Peyer's patch (tissue), 4 donors: ENCODE data around the gene DPRX. TPM values are rescaled to one million over a fixed set of nuclear protein-coding genes. Genes with fewer than 3 reads are reported as not detected.

Source experiments
- DNase-seq, 3 donors: peaks; one replicate each; pipeline ENCODE4 v3.0.0-alpha.2; 2017 to 2019
- H3K27ac ChIP-seq, 4 donors: fragments of 200-600 bp; sonication (generic); one replicate each; pipeline ENCODE4 v1.5.1; 2016 to 2019
- H3K27me3 ChIP-seq, 2 donors: fragments of 200-600 bp; sonication (generic); one replicate each; pipeline ENCODE4 v1.5.1; 2019
- H3K36me3 ChIP-seq, 3 donors: fragments of 200-600 bp; sonication (generic); one replicate each; pipeline ENCODE4 v1.5.1; 2016 to 2019
- H3K4me1 ChIP-seq, 4 donors: fragments of 200-600 bp; sonication (generic); one replicate each; pipeline ENCODE4 v1.5.1; 2016 to 2019
- H3K4me3 ChIP-seq, 4 donors: fragments of 200-600 bp; sonication (generic); 1 replicate in 3 of 4; 2 replicates in 1 of 4; pipeline ENCODE4 v1.5.1; 2016 to 2019; ENCODE audit warnings: mild to moderate bottlenecking in 1 of 4
- H3K9me3 ChIP-seq, 4 donors: fragments of 200-600 bp; sonication (generic); one replicate each; pipeline ENCODE4 v1.5.1; 2016 to 2019; ENCODE audit warnings: mild to moderate bottlenecking in 1 of 4
- POLR2A ChIP-seq, 2 donors: fragments of 450-650 bp; IDR thresholded peaks; one replicate each; pipeline ENCODE4 v1.5.1; 2017; ENCODE audit warnings: antibody characterized with exemption in 2 of 2, mild to moderate bottlenecking in 2 of 2, moderate library complexity in 2 of 2
- total RNA-seq, 4 donors: library from RNA; depleted of rRNA; stranded (reverse); fragments of >200 nt; gene quantifications; one replicate each; pipeline ENCODE4 v1.1.0, GENCODE V29; 2016
- TF ChIP-seq, protein P1 (sequence below), 6 experiments: fragments of 450-650 bp in 4 of 6; fragments of 200-600 bp in 2 of 6; sonication (generic) in 1 of 6; IDR thresholded peaks; one replicate each; pipeline ENCODE4 v1.5.1; 2017 to 2019; ENCODE audit warnings: antibody characterized with exemption in 6 of 6, mild to moderate bottlenecking in 3 of 6, moderate library complexity in 1 of 6

Gene DPRX
- total RNA-seq, 4 donors from 2014 or later = not detected

DNA sequence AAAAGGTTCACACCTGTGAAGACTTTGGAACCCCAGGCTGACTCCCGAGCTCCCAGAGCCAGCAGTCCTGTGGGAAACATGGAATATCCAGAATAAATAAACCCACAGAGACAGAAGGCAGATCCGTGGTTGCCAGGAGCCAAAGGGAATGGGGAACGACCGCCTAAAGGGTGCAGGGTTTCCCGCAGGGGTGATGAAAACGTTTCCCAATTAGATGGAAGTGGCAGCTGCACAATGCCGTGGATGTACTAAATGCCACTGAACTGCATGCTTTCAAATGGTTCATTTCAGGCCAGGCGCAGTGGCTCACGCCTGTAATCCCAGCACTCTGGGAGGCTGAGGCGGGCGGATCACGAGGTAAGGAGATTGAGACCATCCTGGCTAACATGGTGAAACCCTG is 23.4 kb upstream of the DPRX start:
- no peaks in the 10 kb centered on the region for H3K4me1 ChIP-seq
- H3K36me3 ChIP-seq = no peaks in the 10 kb centered on the region
- TF ChIP-seq, protein P1, sequence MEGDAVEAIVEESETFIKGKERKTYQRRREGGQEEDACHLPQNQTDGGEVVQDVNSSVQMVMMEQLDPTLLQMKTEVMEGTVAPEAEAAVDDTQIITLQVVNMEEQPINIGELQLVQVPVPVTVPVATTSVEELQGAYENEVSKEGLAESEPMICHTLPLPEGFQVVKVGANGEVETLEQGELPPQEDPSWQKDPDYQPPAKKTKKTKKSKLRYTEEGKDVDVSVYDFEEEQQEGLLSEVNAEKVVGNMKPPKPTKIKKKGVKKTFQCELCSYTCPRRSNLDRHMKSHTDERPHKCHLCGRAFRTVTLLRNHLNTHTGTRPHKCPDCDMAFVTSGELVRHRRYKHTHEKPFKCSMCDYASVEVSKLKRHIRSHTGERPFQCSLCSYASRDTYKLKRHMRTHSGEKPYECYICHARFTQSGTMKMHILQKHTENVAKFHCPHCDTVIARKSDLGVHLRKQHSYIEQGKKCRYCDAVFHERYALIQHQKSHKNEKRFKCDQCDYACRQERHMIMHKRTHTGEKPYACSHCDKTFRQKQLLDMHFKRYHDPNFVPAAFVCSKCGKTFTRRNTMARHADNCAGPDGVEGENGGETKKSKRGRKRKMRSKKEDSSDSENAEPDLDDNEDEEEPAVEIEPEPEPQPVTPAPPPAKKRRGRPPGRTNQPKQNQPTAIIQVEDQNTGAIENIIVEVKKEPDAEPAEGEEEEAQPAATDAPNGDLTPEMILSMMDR (IDR thresholded peaks at IDR 0.05) = no peak
- TF ChIP-seq POLR2A (IDR thresholded peaks at IDR 0.05) = no peak
- no peak for DNase-seq
- H3K27me3 ChIP-seq = no peaks in the 10 kb centered on the region
- H3K4me3 ChIP-seq = no peak overlapping the region
- H3K27ac ChIP-seq = no peak overlapping the region
- H3K9me3 ChIP-seq = no peaks in the 10 kb centered on the region

- TF ChIP-seq, protein P1 (IDR thresholded peaks at IDR 0.05) = no peak
- no peak for TF ChIP-seq POLR2A (IDR thresholded peaks at IDR 0.05)
- Histone ChIP-seq H3K27me3 (no peaks in the 10 kb centered on the region), H3K27ac (no peak overlapping the region), H3K4me1 (no peaks in the 10 kb centered on the region), H3K36me3 (no peaks in the 10 kb centered on the region), H3K9me3 (peaks cover 0 to 2% (median 0%) of the 10 kb centered on the region in 4 donors), H3K4me3 (no peak overlapping the region)
- no peak for DNase-seq
Measured at GRCh38 chr19:53612762-53613526, 18.9 kb upstream of the DPRX start.

DNA sequence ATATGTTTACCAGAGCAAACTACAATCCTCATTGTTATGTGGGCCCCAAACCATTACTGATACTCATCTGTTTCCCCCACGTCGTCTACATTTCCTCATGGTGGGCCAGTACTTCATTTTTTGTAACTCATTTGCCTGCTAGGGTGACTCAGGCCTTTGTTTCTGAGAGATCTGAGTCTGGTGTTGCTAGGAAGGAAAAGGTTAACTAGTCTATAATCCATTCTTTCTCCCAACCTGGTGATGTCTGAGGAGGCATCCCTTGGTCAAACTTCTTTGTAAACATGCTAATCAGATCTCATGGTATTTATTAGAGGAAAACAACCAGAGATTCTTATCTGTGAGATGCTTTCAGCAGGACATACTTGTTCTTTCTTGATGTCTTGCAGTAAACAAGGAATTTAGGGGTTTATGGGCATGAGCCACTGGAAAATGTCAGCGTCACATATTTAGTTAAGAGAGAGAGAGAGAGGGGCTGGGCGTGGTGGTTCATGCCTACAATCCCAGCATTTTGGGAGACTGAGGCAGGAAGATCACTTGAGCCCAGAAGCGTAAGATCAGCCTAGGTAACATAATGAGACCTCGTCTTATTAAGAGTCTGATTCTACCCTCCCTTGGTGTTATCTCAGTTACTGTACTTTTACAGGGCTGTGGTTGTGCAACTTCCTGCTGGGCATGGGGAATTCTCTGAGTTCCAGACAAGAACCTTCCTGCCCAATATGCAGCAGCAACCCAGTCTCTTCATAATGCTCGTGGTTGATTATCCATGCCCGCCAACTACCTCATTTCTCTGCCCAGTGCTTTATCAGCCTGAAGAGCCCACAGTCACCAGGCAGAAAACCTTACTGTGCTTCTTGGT is 9.7 kb upstream of the DPRX start:
- TF ChIP-seq POLR2A (IDR thresholded peaks at IDR 0.05) = no peak
- TF ChIP-seq, protein P1 (IDR thresholded peaks at IDR 0.05) = no peak
- no peak overlapping the region for H3K27ac ChIP-seq
- no peaks in the 10 kb centered on the region for H3K9me3 ChIP-seq
- no peaks in the 10 kb centered on the region for H3K4me1 ChIP-seq
- no peak for DNase-seq
- H3K4me3 ChIP-seq = no peak overlapping the region
- no peaks in the 10 kb centered on the region for H3K27me3 ChIP-seq
- no peaks in the 10 kb centered on the region for H3K36me3 ChIP-seq

DNA sequence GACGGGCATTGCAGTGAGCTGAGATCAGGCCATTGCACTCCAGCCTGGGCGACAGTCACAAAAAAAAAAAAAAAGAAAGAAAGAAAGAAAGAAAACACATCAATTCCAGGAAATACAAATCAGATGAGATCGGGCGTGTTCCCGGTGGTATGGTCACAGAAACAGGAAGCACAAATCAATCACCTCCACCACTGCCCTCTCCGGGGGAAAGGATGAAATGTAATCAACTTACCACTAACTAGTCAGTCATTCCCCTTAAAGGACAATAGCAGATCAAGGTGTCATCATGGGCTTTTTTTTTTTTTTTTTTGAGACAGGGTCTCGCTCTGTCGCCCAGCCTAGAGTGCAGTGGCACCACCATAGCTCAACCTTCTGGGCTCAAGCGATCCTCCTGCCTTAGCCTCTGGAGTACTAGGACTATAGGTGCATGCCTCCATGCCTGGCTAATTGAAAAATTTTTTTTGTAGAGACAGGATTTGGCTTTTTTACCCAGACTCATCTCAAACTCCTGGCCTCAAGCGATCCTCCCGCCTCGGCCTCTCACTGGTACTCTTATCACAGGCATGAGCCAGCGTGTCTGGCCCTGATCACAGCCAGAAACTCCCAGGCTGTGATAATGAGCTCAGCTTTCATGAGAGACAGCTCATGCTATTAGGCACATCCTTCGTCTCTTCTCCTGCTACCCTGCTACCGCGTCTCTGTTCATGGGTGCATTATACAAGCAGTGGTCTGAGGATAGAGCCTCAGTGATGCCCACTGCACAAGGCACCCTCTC is 6.8 kb upstream of the DPRX start:
- Histone ChIP-seq H3K4me3 (no peak overlapping the region), H3K9me3 (peaks cover 0 to 3% (median 0%) of the 10 kb centered on the region in 4 donors), H3K27ac (no peak overlapping the region), H3K4me1 (no peaks in the 10 kb centered on the region), H3K27me3 (no peaks in the 10 kb centered on the region), H3K36me3 (no peaks in the 10 kb centered on the region)
- no peak for TF ChIP-seq POLR2A (IDR thresholded peaks at IDR 0.05)
- TF ChIP-seq, protein P1 (IDR thresholded peaks at IDR 0.05) = no peak
- DNase-seq = no peak

GRCh38 chr19:53626486-53626885 is 5.3 kb upstream of the DPRX start:
- H3K4me3 ChIP-seq = no peak overlapping the region
- no peak overlapping the region for H3K27ac ChIP-seq
- no peaks in the 10 kb centered on the region for H3K4me1 ChIP-seq
- H3K36me3 ChIP-seq = no peaks in the 10 kb centered on the region
- no peak for TF ChIP-seq POLR2A (IDR thresholded peaks at IDR 0.05)
- TF ChIP-seq, protein P1 (IDR thresholded peaks at IDR 0.05) = no peak
- H3K9me3 ChIP-seq = peaks cover 0 to 3% (median 0%) of the 10 kb centered on the region in 4 donors
- H3K27me3 ChIP-seq = no peaks in the 10 kb centered on the region
- DNase-seq = no peak
